KOPT-K1 (cell line): ENCODE data around the gene MMD.
"Not testable (repeated sequence)": the region's sequence is repeated elsewhere in the genome, so short reads cannot be mapped to it uniquely, and the experiment has no call there.

ENCODE experiments used
- H3K27ac ChIP-seq: fragments of 200-600 bp; sonication (generic); 2 replicates; pipeline ENCODE4 v1.5.1; 2016; ENCODE audit warnings: antibody characterized with exemption, mild to moderate bottlenecking, low read depth, low read length; ENCODE audit not compliant: poor library complexity, severe bottlenecking
- H3K36me3 ChIP-seq: fragments of 200-600 bp; sonication (generic); 2 replicates; pipeline ENCODE4 v1.5.1; 2017; ENCODE audit warnings: antibody characterized with exemption, mild to moderate bottlenecking, low read length, moderate library complexity; ENCODE audit not compliant: insufficient read depth
- H3K9me3 ChIP-seq: fragments of 200-600 bp; sonication (generic); 2 replicates; pipeline ENCODE4 v1.5.1; 2017; ENCODE audit warnings: antibody characterized with exemption, low read length, mild to moderate bottlenecking; ENCODE audit not compliant: insufficient read depth, poor library complexity, severe bottlenecking

The MMD gene

GRCh38 chr17:55395803-55396505, 25.7 kb downstream of the MMD start:
- peaks cover 94% of the 10 kb centered on the region for H3K36me3 ChIP-seq
- no peak overlapping the region for H3K27ac ChIP-seq
- no peaks in the 10 kb centered on the region for H3K9me3 ChIP-seq

- H3K9me3 ChIP-seq: no peaks in the 10 kb centered on the region
Measured at GRCh38 chr17:55394357-55395021, 27.1 kb downstream of the MMD start.

GRCh38 chr17:55391764-55392467, 29.7 kb downstream of the MMD start:
- peaks cover 56% of the 10 kb centered on the region for H3K36me3 ChIP-seq
- H3K9me3 ChIP-seq: no peaks in the 10 kb centered on the region
- H3K27ac ChIP-seq: no peak overlapping the region

More at GRCh38 chr17:55394357-55395021, 27.1 kb downstream of the MMD start:
- H3K36me3 ChIP-seq: peaks cover 79% of the 10 kb centered on the region
- H3K27ac ChIP-seq: no peak overlapping the region

- no peak overlapping the region for H3K27ac ChIP-seq
- H3K9me3 ChIP-seq: no peaks in the 10 kb centered on the region
- H3K36me3 ChIP-seq: peaks cover 50% of the 10 kb centered on the region
Measured at GRCh38 chr17:55391244-55391757, 30.3 kb downstream of the MMD start.

- Histone ChIP-seq H3K36me3 (peaks cover 41% of the 10 kb centered on the region), H3K9me3 (no peaks in the 10 kb centered on the region), H3K27ac (no peak overlapping the region)
Measured at GRCh38 chr17:55390364-55390977, 31.2 kb downstream of the MMD start.

GRCh38 chr17:55389715-55390114, 31.9 kb downstream of the MMD start:
- not testable (repeated sequence) for H3K9me3 ChIP-seq

GRCh38 chr17:55388842-55389241, 32.8 kb downstream of the MMD start:
- Histone ChIP-seq H3K36me3 (peaks cover 25% of the 10 kb centered on the region), H3K27ac (no peak overlapping the region), H3K9me3 (no peaks in the 10 kb centered on the region)

More at GRCh38 chr17:55389715-55390114, 31.9 kb downstream of the MMD start:
- peaks cover 34% of the 10 kb centered on the region for H3K36me3 ChIP-seq
- H3K27ac ChIP-seq: not testable (repeated sequence)

- H3K9me3 ChIP-seq: no peaks in the 10 kb centered on the region
- H3K27ac ChIP-seq: no peak overlapping the region
- peaks cover 6% of the 10 kb centered on the region; the same call in 1 of the 2 replicates for H3K36me3 ChIP-seq
Measured at GRCh38 chr17:55386796-55387332, 34.8 kb downstream of the MMD start.

- Histone ChIP-seq H3K9me3 (no peaks in the 10 kb centered on the region), H3K36me3 (no peaks in the 10 kb centered on the region), H3K27ac (no peak overlapping the region)
Measured at GRCh38 chr17:55384643-55385232, 36.9 kb downstream of the MMD start.

GRCh38 chr17:55383771-55384642, 37.6 kb downstream of the MMD start:
- no peak overlapping the region for H3K27ac ChIP-seq
- no peaks in the 10 kb centered on the region for H3K9me3 ChIP-seq

GRCh38 chr17:55381017-55381770, 40.4 kb downstream of the MMD start:
- no peaks in the 10 kb centered on the region for H3K9me3 ChIP-seq
- no peaks in the 10 kb centered on the region for H3K36me3 ChIP-seq
- H3K27ac ChIP-seq: no peak overlapping the region

More at GRCh38 chr17:55383771-55384642, 37.6 kb downstream of the MMD start:
- no peaks in the 10 kb centered on the region for H3K36me3 ChIP-seq

GRCh38 chr17:55377671-55378275, 43.9 kb downstream of the MMD start:
- H3K9me3 ChIP-seq: peaks cover 4% of the 10 kb centered on the region
- no peak overlapping the region for H3K27ac ChIP-seq
- no peaks in the 10 kb centered on the region for H3K36me3 ChIP-seq

GRCh38 chr17:55368706-55369105, 52.9 kb downstream of the MMD start:
- Histone ChIP-seq H3K36me3 (no peaks in the 10 kb centered on the region), H3K27ac (no peak overlapping the region), H3K9me3 (peaks cover 21% of the 10 kb centered on the region)
